Nephron (organoid): ENCODE data around the gene ARHGAP30.

ENCODE experiments used
- H3K27ac Mint-ChIP-seq, 3 experiments: 2 replicates each; pipeline ENCODE4 v1.8.0; 2020; ENCODE audit warnings: mixed read lengths in 3 of 3, mild to moderate bottlenecking in 2 of 3, moderate library complexity in 1 of 3
- H3K27me3 Mint-ChIP-seq: 2 replicates; pipeline ENCODE4 v1.8.0; 2021; ENCODE audit warnings: low read depth, mild to moderate bottlenecking, moderate library complexity, mixed read lengths
- H3K36me3 Mint-ChIP-seq: 2 replicates; pipeline ENCODE4 v1.8.0; 2020; ENCODE audit warnings: low read depth, mixed read lengths
- H3K4me1 Mint-ChIP-seq: 2 replicates; pipeline ENCODE4 v1.8.0; 2020; ENCODE audit warnings: mixed read lengths
- H3K4me3 Mint-ChIP-seq, 3 experiments: 2 replicates each; pipeline ENCODE4 v1.8.0; 2020; ENCODE audit warnings: mild to moderate bottlenecking in 3 of 3, mixed read lengths in 3 of 3, moderate library complexity in 2 of 3
- H3K9me3 Mint-ChIP-seq: 2 replicates; pipeline ENCODE4 v1.8.0; 2020; ENCODE audit warnings: mixed read lengths
- CTCF ChIP-seq, 3 experiments: fragments of 200-600 bp; sonication (generic); IDR thresholded peaks; one replicate each; pipeline ENCODE4 v1.5.0; 2021; ENCODE audit warnings: antibody characterized with exemption in 3 of 3; ENCODE audit not compliant: unreplicated experiment in 3 of 3

Gene ARHGAP30

GRCh38 chr1:161077426-161077825 lies 7.7 kb upstream of the ARHGAP30 start:
- Mint-ChIP-seq H3K36me3 (no peaks in the 10 kb centered on the region), H3K4me3 (no peak overlapping the region), H3K27me3 (peaks cover 7% of the 10 kb centered on the region), H3K27ac (no peak overlapping the region), H3K4me1 (no peaks in the 10 kb centered on the region), H3K9me3 (no peaks in the 10 kb centered on the region)
- TF ChIP-seq CTCF (IDR thresholded peaks at IDR 0.05; ENCODE audit: unreplicated experiment in 3 of 3): no peak

- Mint-ChIP-seq H3K27ac (no peak overlapping the region), H3K27me3 (peaks cover 7% of the 10 kb centered on the region), H3K4me3 (no peak overlapping the region), H3K36me3 (no peaks in the 10 kb centered on the region), H3K9me3 (no peaks in the 10 kb centered on the region), H3K4me1 (no peaks in the 10 kb centered on the region)
- no peak for TF ChIP-seq CTCF (IDR thresholded peaks at IDR 0.05; ENCODE audit: unreplicated experiment in 3 of 3)
Measured at GRCh38 chr1:161076410-161076809, 6.7 kb upstream of the ARHGAP30 start.

- Mint-ChIP-seq H3K9me3 (no peaks in the 10 kb centered on the region), H3K27me3 (peaks cover 7% of the 10 kb centered on the region), H3K4me1 (no peaks in the 10 kb centered on the region), H3K4me3 (no peak overlapping the region), H3K36me3 (no peaks in the 10 kb centered on the region), H3K27ac (no peak overlapping the region)
- TF ChIP-seq CTCF (IDR thresholded peaks at IDR 0.05; ENCODE audit: unreplicated experiment in 3 of 3): no peak
Measured at GRCh38 chr1:161074676-161075368, 5.1 kb upstream of the ARHGAP30 start.

- H3K4me1 Mint-ChIP-seq: no peaks in the 10 kb centered on the region
- peaks cover 7% of the 10 kb centered on the region for H3K27me3 Mint-ChIP-seq
- H3K4me3 Mint-ChIP-seq: no peak overlapping the region
- no peaks in the 10 kb centered on the region for H3K9me3 Mint-ChIP-seq
- no peak overlapping the region for H3K27ac Mint-ChIP-seq
- no peak for TF ChIP-seq CTCF (IDR thresholded peaks at IDR 0.05; ENCODE audit: unreplicated experiment in 3 of 3)
- H3K36me3 Mint-ChIP-seq: no peaks in the 10 kb centered on the region
Measured at GRCh38 chr1:161073474-161074121, 3.9 kb upstream of the ARHGAP30 start.

GRCh38 chr1:161072751-161073449 lies 3.2 kb upstream of the ARHGAP30 start:
- H3K36me3 Mint-ChIP-seq: no peaks in the 10 kb centered on the region
- H3K27me3 Mint-ChIP-seq: peaks cover 11% of the 10 kb centered on the region
- no peak overlapping the region for H3K4me3 Mint-ChIP-seq
- H3K9me3 Mint-ChIP-seq: no peaks in the 10 kb centered on the region
- no peak overlapping the region for H3K27ac Mint-ChIP-seq
- no peak for TF ChIP-seq CTCF (IDR thresholded peaks at IDR 0.05; ENCODE audit: unreplicated experiment in 3 of 3)
- no peaks in the 10 kb centered on the region for H3K4me1 Mint-ChIP-seq
